HG02852 (cell line): Measurements from ENCODE around the gene U2SURP.
A peak's percentile ranks its signal among the peaks of the same experiment; 100 is the strongest.
"Not testable (repeated sequence)": the region's sequence is repeated elsewhere in the genome, so short reads cannot be mapped to it uniquely, and the experiment has no call there.

Source experiments
- ATAC-seq: cut with Tn5 transposase; IDR thresholded peaks from one replicate; pipeline ENCODE4 v1.9.1; 2021; ENCODE audit warnings: mild to moderate bottlenecking, moderate library complexity; ENCODE audit not compliant: unreplicated experiment

Gene U2SURP

DNA sequence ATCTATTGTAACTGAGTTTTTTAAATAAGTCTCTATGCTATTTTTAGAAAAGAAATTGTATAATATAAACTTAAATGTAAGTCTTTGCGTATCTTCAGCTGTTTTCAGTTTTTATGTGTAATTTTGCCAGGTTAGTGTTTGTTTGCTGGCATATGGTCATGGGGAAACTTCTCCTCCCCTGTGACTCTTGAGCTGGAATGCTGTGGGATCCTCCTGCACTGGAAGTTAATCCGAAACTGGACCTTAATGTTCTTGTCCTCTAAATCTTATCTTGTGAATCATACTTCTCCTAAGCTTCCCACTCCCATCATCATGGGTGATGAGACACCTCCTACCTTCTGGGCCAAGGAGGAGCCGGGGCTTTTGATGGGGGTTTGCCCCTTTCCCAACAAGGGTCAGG lies 65.8 kb downstream of the U2SURP start:
- no peak for ATAC-seq

DNA sequence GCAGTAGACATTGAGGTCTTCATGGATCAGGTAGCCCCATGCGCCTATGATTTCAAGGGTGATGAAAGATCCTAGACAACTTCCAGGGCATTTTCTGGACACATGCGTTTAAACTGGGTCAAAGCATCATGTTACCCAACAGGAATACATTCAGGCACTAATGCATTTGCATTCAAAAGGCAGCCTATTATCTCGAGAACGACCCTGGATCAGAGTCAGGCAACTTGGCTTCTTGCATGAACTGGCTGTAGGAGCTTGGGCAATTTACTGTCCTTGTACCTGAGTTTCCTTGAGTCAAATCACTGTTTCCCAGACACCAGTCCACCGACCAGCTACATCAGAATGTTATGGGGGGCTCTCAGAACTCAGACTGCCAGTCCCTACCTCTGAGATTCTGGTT lies 66.7 kb downstream of the U2SURP start:
- ATAC-seq, result no peak

DNA sequence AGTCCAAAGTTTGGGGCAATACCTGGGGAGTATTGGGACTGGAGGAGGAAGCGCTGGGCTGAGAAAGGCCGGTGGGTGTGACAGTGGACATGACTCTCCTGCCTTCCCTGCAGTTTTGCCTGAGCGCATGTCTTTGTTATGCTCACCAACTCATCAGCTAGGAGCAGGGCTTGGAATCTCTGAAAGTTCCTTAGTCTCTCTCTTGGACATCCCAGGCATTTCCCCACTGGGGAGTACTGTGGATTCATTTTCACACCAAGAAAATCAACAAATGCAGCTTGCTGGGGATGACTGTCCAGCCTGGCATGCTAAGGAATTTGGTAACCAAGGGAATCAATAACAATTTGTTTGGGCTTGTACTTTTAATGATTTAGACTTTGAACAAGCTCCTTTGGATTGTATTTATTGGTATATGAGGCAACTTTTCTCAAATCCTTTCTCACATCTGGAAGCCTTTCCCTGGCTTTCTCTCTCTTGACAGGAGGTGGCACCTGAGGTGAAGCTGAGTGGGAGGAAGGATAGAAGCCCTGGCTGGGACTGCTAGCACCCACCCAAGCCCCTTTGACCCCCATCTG lies 69.7 kb downstream of the U2SURP start:
- ATAC-seq, result no peak

DNA sequence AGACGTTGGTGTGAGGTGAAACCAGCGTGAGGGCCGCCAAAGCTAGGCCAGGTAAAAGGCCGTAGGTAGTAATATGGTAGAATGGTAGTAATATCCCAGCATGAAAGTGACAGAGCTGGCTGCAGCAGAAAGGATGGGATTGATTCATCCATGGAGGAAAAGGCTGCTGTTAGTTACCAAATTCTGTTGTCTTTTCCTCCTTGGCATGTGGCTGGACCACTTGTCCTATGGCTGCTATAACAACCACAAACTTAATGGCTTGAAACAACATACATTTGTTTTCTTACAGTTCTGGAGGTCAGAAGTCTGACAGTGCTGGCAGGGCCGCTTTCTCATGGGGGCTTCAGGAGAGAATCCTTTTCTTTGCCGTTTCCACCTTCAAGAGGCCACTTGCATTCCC lies 70.4 kb downstream of the U2SURP start:
- ATAC-seq, result no peak

DNA sequence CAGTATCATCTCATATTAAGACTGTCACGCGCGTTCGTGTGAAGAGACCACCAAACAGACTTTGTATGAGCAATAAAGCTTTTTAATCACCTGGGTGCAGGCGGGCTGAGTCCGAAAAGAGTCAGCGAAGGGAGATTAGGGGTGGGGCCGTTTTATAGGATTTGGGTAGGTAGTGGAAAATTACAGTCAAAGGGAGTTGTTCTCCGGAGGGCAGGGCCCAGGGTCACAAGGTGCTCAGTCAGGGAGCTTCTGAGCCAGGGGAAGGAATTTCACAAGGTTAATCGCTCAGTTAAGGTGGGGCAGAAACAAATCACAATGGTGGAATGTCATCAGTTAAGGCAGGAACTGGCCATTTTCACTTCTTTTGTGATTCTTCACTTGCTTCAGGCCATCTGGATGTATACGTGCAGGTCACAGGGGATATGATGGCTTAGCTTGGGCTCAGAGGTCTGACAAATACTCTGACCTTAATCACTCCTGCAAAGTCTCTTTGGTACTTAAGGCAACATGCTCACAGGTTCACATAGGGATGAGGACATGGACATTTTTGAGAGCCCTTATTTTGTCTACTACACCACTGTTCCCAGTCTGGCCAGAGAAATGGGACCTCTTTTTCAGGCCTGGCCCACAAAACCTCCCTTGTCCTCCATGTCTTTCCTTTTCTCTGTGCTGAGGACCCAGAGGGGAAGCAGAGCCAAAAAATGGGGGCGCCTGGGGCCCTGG lies 71.1 kb downstream of the U2SURP start:
- not testable (repeated sequence) for ATAC-seq

DNA sequence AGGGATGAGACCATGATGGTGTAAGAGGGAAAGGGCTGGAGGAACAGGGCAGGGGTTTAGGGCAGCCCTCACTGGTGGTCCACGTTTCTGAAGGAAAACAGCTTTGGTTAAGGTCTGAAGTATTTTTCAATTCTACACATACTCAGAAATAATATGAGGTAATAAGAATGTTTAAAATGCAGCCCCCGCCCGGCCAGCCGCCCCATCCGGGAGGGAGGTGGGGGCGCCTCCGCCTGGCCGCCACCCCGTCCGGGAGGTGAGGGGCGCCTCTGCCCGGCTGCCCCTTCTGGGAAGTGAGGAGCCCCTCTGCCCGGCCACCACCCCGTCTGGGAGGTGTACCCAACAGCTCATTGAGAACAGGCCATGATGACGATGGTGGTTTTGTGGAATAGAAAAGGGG lies 72.2 kb downstream of the U2SURP start:
- not testable (repeated sequence) for ATAC-seq

DNA sequence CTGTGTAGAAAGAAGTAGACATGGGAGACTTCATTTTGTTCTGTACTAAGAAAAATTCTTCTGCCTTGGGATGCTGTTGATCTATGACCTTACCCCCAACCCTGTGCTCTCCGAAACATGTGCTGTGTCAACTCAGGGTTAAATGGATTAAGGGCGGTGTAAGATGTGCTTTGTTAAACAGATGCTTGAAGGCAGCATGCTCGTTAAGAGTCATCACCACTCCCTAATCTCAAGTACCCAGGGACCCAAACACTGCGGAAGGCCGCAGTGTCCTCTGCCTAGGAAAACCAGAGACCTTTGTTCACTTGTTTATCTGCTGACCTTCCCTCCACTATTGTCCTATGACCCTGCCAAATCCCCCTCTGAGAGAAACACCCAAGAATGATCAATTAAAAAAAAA lies 72.6 kb downstream of the U2SURP start:
- ATAC-seq, result not testable (repeated sequence)

DNA sequence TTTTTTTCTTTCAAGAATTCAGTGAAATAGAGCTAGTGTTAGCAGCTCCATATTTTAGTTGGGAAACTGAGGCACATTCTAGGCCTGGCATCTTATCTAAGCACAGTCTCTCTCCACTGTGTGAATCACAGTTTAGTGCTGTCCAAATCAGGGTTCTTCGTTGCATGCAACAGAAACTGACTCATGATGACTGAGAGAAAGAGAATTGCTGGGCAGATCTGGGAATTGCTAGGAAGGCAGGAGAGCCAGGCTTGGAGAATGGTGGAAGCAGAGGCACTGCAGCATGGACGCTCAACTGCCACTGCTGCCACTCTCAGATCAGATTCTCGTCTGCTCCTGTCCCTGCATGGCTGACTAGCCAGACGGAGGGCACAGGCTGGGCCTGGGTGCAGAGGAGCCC lies 77.5 kb downstream of the U2SURP start:
- no peak for ATAC-seq

DNA sequence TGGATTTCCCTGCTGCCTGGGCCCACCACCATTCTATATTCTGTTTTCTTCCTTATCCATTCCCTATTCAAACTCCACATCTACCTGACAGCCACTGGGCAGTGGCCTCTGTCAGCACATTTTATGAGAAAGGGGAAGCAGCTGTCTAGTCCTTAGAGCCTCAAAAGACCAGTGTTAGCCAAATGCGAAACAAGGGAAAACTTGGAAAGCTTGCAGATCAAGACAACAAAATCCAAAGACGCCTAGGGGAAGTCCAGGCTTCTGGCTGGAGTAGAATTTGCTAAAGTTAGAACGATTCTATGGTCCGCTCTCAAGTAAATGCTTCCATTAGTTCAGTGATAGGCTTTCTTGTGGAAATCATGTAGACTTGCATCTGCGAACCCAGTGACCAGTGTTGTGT lies 78.8 kb downstream of the U2SURP start:
- no peak for ATAC-seq

DNA sequence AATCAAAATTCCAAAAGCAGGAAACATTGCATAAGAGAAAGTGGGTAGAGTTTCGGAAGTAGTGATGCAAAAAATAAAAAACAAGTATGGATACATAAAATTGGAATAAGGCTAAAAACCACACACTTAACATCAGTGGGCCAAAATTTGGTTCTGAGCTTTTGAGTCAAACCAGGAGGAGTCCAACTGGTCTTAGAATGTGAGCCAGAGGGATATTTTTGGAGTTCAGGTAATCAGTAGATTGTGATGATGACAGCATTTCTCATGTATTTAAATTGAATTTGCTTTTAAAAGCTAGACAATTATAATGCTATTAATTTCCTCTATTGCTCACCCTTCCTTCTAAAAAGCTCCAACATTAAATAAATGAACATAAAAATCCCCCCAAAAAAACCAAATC lies 80.0 kb downstream of the U2SURP start:
- no peak for ATAC-seq

DNA sequence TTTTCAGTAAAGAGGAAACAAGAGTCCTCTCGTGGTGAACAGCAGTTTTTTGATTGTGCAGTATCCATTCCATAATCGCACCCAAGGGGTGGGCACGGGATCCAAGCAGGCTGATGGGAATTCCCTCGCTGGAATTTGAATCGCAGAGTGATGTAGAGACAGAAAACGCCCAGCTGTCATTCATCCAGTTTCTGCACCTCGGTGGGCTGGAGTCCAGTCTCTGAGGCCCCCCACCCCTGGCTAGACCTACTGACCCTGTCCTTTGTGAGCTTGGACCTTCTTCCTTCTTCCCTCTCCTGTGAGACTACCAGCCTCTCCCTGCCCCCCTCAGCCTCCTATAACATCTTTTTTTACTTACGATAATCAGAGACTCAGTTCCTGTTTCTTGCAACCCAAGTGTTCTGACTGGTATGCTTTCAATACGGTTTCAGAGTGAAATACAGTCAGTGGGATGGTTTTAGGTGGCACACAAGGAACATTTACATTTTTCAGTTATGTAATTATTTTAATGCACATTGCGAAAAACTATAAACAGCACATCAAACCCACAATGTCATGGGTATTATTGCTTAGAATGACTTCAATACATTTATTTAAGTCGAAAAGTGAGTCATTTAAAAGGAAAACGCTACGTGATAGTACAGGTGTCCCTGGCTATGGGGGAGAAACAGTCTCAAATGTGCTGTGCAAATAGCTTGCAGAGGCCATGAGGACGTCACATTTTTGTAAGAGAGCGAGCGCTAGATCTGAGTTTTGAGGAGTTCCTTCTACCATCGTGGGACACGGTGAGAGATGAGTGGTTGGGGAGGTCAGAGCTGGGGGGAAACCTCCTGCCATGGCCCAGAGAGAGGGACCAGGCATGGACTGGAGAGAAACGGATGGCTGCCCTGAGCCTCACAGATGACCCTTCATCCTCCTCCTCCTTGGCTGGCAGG lies 80.7 kb downstream of the U2SURP start:
- ATAC-seq, result peak; percentile 70

DNA sequence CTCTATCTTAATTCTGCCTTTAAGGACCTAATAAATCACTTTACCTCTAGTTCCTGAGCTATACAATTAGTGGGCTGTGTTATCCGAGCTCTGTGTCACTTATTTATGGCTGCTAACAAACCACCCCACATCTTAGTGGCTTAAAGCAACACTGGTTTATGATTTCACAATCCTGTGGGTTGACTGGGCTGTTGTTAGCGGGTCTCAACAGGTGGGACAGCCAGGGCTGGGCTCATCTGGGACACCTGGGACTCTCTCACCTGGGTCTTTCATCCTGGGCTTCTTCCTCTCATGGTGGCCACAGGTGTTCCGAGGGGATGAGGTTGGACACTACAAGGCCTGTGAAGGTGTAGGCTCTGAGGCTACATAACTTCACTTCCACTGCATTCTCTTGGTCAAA lies 82.4 kb downstream of the U2SURP start:
- ATAC-seq, result no peak

DNA sequence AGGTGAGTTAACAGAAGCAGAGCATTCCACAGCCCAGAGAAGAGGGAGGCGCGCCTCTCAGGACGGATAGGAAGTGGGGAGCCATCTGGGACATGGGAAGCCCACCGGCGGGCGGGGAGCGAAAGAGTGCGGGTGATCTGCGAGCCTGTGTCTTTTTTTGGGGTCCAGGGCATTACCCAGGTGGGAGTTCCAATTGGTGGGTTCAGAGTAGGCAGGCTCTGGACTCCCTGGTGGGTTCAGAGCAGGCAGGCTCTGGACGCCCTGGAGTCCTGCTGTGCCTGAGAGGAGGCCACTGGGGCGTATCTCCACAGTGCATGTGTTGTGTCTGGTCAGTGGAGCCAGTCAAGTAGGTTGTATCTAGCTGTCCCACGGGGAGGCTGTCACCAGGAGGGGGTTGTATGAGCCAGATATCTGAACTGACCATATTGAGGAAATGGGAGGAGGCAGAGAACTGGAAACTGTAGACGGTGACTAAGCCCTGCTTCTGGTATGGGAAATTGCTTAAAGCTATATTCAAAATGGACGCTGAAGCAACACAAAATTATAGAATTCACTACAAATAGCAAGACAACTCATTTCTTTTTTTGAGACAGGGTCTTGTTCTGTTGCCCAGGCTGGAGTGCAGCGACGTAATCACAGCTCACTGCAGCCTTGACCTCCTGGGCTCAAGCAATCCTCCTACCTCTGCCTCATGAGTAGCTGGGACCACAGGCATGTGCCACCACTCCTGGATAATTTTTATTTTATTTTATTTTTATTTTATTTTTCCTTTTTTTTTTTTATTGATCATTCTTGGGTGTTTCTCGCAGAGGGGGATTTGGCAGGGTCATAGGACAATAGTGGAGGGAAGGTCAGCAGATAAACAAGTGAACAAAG lies 83.7 kb downstream of the U2SURP start:
- ATAC-seq, result peak; percentile 61

DNA sequence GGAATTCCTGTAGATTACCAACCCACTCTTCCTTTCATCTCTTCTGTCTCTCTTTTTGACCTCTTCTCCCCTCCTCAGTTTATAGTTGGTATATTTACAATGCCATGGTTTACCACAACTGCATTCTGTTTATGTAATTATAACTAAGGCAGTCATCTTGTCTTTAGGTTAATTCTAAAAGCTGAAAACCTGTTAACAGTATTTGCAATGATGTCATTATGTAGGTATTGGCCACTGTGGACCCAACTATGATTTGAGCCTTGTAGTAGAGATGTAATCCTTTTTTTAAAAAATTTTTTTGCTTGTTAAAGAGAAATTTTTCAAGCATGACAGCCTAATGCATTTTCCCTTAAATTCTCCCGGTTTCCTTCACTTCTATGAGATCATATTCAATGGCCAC lies 87.5 kb downstream of the U2SURP start:
- ATAC-seq, result no peak

DNA sequence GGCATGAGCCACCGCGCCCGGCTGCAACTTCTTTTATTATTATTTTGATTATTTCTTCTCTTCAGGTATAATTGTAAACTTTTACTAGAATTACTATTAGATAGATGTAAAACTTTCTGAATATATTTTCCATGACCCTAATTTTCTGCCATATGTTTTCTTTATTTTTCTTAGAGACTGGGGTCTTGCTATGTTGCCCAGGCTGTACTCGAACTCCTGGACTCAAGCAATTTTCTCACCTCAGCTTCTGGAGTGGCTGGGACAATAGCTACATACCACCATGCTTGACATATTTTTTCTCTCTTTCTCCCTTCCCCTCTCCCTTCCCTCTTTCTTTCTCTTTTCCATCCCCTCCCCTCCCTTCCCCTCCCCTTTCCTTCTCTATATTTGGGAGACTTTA lies 88.6 kb downstream of the U2SURP start:
- no peak for ATAC-seq

DNA sequence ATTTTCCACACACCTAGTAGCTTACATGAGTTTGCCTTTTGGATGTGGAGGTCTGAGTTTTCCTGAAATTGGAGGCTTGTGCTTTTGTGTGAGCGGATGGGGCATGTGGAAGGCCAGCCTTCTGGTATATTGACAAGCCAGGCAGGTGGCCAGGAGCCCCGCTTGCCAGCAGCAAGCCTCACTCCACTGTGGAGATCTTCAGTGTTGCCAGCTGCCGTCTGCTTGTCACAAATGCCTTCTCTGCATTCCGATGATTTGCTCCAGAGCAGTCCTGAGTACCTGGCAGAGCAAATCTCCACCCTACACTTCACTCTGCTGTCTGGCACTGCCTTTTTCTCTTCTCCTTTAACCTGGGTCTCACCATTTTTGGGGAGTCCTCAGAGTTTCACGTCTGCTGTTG lies 89.1 kb downstream of the U2SURP start:
- no peak for ATAC-seq

DNA sequence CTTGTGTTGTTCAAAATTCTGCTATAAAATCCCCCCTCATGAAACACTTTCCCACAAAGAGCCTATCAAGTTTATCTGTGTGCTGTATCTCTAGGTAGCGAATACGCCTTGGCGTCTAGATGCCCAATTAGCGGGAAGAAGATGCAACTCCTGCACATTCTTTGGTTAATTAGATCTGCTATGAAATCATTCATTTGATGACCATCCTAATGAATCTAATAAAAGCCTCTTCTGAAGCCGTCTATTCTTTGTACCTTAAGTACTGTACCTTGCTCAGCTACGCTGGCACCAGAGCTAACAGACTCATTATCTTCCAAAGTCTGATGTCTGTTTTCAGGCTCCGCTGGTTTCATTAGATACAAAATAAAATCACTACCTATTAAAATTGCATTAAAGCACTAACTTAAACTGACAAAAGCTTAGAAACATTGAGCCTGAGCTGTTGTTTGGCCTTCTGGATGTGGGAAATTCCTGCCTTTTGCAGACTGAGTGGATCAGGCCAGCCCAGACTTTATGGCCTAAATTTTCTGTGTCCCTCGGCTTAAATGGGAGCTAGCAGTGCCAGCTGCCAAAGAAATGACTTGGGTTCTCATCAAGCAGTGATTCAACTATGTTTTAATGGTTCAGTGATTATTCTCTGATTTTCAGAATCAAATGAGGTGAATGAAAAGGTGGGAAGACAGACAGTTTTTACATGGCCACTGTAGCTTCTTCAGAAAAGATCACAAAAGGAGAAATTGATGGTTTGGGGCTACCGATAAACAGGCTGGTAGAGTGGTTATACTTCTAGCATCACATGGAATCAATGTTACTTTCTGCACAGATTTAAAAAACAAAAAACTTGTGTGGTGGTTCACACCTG lies 89.8 kb downstream of the U2SURP start:
- ATAC-seq, result no peak

DNA sequence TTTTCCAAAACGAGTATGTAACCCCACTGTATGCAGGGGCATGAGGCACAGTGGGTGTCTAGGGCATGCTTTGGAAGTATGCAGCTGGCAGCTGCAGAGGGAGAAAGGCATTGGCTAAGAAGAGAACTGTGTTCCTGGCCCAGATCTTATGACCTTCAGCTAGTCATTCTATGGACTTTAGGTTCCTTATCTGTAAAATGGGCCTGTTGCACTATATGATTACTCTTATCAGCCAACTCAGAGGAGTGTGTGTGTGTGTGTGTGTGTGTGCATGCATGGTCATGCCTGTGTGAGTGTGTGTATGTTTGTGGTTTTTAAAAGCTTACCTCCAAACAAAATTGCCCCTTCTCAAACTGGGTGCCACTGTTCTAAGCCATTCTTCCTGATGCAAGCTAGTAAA lies 90.8 kb downstream of the U2SURP start:
- no peak for ATAC-seq

DNA sequence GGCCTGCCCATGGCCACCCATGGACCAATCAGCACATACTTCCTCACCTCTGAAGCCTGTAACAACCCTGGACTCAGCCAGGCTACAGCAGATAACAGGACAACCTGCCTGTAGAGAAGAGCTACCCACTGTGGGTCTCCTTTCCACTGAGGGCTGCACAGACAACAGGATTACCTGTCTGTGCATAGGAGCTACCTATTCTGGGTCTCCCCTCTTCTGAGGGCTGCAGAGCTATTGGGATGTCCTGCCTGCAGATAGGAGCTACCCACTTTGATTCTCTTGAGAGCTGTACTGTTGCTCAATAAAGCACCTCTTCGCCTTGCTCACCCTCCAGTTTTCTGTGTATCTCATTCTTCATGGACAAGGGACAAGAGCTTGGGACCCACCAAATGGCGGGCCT lies 94.4 kb downstream of the U2SURP start:
- ATAC-seq, result no peak
